ENCODE measurements around the gene DCLK1.
"Not testable (repeated sequence)": the region's sequence is repeated elsewhere in the genome, so short reads cannot be mapped to it uniquely, and the experiment has no call there.

The DCLK1 gene

DNA sequence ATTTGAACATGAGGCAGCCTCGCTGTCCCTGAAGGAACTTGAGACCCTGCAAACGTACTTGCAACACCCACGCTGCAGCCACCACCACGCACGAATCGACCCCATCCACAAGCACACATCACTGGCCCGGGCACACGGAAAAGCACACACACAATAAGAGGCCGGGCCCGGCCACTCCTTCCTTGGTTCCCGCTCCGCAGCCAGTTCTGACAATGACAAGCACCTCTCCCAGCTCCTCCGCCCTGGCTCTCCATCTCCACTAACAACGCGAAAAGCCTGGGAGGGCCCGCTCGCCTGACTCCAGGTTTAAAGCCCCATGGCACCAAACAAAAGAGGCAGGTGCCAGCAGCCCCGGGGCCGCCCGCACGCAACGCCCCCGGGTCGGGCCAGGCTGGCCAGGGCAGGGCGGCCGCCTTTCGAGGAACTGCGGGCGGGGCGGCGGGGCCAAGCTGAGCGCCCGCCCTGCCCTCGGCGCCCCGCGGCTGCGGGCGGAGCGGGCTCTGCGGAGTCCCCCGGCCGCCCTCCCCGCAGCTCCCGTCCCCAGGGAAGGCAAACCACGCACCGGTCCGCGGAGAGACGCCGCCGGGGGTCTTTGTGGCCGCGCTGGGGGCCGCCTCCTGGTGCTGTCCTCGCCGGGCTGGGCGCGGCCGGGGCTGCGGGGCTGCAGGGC lies 495 bp downstream of the DCLK1 start:
- DNase-seq, result peak; percentile 52

DNA sequence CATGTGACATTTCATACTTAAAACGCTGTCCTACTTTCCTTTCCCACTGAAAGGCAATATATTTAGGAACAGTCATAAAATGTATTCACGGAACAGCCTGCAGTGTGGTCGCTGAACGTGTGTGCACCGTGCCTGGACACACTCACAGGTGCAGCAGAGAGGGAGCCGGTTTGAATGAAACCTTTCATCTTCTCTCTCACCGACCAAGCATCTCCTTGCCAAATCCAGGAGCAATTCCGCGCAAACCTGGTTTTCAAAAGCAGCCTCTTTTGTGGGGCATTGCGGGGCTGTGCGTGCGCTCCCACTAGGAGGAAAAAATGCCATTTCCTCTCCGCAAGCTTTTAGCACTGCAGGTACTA lies 1.0 kb downstream of the DCLK1 start:
- DNase-seq, result no peak

DNA sequence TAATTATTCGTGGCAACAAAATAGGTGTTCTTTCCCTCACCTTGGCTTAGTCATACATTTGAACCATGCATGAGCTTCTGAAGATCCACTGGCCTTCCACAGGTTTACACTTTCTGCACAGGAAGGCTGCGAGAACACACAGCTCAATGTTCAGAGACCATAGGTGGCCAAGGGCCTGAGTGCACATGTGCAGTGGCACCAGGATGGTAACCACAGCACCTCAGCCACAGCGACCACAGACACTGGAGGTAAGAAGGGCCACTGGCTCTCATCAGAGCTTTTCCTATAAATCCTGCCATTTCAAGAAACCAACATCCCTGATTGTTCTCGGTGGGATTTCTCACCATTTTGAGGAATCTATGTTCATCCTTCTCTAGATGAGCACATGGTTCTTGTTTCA lies 1.6 kb downstream of the DCLK1 start:
- no peak for DNase-seq

DNA sequence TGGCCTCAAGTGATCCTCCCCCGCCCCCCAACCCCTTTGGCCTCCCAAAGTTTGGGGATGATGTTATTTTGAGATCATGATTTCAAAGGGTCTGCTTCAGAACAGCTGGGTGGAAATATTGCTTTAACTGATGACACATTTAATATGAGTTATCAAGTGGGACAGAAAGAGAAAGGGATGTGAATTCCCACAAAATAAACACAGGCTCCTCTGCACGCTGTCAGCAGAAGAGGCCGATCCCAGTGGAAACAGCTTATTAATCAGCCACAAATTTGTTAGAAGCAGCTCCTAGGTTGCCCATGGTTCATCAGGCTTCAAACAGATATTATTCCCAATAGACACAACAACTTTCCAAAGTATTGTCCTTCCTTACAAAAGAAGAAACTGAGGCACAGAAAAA lies 4.7 kb downstream of the DCLK1 start:
- DNase-seq, result no peak

DNA sequence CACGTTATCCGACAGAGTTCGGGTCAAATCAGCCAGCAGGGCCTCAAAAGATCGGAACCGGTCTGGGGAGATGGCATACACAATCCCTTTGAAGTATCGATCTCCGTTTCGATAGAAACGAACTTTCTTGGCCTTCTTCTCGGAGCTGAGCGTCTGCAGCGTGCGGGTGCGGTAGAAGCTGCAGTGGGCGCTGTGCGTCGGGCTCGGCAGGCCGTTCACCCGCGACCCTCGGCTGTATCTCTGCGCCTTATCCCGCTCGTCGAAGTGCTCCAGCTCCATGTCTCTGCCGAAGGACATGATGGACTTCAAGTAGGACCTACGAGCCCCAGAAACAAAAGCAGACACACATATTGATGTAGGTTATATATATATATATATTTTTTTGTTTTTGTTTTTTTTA lies 5.3 kb downstream of the DCLK1 start:
- no peak for DNase-seq

DNA sequence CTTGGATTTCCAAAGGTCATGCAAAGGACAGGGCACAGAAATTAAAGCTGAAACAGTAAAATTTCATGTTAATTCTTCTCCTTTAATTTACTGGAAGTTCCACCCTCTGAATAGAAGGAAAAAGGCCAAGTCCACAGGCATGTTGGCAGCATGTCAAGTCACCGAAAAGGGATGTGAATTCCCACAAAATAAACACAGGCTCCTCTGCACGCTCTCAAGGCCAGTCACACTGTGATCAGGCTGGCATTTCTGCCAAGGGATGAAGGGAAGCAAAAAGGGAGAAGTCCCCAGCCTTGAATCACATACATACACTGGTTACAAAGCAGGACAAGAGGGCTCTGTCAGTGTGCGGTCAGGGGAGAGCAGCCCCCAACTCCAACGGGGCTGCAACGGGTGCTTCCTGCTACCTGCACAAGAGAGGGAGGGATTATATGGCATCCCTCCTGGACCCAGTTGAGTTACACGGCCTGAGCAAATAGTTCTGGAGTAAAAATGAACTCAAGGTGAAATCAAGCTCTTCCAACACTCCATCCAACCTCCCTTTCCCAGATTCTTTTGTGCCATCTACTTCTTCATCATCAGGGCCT lies 6.9 kb downstream of the DCLK1 start:
- DNase-seq, result peak; percentile 67

DNA sequence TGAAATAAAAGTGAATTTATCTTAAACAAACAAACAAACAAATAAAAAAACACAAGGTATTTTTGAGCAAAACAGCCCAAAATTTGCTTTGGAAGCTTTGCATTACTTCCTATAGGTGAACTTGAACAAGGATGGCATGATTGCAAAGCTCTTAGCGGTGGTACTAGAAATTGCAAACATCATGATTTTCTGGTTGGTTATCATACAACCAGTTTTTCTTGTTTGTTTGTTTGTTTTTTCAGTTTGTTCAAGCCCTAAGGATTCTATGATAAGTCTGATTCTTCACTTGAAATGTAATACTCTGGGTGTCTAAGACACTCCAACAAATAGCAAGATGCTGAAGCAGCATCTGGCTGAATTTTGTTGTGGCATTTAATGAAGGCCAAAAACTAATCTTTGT lies 15.9 kb downstream of the DCLK1 start:
- no peak for DNase-seq

DNA sequence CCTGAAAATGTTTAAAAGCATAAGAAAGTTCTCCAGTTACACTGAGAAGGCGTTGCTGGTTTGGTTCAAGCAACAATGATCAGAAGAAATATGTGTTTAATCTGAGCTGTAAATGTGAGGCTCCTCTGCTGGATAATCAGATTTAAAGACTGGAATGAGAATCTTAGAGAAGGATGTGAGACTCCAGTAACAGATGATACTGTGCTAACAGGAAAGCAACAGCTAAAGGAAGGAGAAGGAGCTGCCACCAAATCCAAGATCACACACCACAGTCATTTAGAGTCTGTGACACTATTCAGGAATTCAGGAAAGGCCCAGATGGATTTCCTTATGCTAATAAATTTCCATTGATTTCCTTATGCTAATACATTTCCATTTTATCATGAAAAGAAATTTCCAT lies 16.9 kb downstream of the DCLK1 start:
- no peak for DNase-seq

DNA sequence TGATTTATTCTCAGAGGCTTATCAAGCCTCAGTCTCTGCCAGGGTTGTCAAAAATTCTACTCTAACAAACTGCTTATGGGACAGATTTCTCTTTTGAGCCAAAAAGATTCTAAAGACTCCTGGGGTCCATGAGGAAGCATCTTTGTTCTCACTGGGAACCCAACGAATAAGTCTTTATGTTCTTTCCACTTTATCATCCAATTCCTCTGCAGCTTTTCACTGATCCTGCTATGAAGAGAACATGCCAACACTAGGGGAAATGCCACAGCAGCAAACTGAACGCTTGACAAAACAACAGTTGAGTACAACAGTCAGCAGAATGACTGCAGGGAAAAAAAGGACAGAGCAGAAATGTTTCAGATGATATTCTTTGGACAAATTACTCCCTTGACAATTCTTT lies 22.2 kb downstream of the DCLK1 start:
- no peak for DNase-seq

DNA sequence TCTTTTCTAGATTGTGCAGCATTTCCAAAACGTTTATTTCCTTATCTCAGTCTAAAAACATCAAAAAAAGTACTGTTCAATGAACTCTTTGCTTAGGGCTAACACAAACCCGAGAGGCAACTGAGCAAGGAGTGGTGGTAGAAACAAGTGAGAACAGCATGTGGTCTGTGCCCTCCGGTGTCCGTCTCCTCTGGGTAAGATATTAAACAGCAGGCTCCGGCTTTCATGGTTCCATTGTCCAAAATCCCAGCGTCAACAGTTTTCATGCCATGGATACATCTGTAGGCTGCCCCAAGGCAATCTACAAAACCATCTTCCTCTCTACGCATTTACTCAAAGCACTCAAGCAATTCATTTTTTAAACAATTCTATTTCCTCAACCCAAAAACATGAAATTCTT lies 22.8 kb downstream of the DCLK1 start:
- DNase-seq, result no peak

DNA sequence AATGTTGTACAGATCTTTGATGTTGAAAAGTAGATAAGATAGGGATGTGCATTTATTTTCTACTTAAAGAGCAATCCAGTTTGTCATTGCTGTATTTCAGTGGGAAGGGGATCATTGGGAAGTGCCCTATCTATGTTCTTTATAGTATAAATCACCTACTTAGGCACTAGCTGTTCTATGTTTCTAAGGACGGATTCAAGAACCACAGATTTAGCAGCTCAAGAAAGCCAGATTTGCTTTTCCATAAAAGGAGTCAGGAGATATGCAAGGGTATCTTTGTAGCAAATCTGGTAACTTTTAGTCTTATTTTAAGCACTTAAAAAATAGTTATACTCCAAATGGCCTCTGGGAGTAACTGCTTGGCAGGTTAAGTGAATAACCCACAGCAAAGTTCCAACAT lies 23.7 kb downstream of the DCLK1 start:
- DNase-seq, result no peak

DNA sequence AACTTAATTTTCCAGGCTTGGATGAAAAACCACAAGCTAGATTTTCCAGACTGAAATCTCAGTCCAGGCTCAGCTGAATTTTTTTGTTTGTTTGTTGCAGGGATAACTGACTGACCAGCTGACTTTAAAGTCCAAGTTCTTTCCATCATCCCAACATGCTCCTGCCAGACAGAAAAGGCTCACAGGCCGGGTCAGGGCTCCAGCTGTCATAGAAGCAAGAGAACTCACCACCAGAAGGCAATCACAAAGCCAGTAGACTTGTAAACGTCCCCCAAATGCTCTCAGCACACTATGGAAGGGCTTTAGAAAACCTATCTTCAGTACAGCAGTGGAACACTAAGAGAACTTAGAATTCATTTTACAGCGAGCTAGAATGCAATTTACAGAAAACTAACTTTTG lies 25.5 kb downstream of the DCLK1 start:
- DNase-seq, result no peak

DNA sequence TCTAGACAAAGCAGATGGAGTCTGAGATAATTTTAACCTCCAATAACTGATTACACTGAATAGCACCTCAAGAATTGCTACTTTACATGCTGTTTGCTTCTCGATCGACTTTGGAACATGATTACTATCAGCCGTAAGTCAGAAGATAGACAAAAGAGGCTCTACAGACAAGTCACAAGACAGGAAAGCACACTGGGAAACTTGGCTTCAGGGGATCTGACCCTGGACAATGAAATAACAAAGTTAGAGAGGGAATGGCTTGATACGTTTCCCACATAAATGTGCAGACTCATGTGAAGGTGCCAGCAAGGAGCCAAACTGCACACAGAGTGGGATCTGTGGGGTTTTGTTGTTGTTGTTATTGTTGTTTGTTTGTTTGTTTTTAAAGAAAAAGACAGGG lies 28.5 kb downstream of the DCLK1 start:
- DNase-seq, result no peak

DNA sequence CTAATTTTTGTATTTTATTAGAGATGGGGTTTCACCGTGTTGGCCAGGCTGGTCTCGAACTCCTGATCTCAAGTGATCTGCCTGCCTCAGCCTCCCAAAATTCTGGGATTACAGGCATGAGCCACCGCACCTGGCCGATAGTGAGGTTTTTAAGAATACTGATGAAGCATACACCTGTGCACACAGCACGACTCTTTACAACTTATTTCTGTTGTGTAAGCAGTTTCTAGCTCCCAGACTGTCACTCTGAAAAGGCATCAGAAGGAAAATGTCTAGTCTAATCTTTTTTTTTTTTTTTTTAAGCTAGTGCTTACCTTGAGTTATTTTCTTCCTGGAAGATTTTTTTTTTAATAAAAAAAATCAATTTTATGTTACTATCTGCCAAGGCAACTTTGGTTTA lies 29.3 kb downstream of the DCLK1 start:
- DNase-seq, result not testable (repeated sequence)

DNA sequence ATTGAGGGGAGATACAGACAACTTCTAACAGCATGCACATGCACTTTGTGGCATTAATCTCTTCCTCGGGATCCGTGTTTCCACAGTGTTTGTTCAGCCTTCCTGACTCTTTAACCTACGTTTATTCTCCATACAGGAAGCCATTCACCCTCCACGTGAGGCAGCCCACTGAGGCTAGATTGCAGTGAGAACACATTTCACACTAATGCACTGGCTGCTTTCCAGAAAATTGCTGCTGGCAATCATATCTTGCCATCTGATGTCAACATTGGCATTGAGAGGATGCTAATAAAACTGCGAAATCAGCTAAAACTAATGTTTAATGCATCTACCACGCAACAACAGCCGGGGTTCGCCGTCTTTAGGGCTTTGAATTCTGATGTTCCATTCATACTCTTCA lies 30.0 kb downstream of the DCLK1 start:
- DNase-seq, result no peak

DNA sequence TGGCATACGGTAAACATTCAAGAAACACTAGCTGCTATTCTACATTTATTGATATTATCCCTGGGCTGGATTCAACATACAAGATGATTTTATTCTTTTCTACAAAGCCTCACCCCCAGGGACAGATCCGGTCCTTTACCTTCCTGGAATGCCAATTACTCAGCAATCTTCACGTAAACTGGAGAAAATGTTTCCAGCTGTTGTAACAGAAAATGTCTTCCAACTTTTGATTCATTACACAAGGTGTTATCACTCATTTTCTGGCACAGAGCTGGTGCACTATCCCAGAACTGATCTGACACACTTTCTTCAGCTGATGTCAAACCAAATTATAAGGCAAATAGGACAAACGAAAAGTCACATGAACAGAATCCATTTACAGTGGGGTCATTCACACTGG lies 33.1 kb downstream of the DCLK1 start:
- no peak for DNase-seq

DNA sequence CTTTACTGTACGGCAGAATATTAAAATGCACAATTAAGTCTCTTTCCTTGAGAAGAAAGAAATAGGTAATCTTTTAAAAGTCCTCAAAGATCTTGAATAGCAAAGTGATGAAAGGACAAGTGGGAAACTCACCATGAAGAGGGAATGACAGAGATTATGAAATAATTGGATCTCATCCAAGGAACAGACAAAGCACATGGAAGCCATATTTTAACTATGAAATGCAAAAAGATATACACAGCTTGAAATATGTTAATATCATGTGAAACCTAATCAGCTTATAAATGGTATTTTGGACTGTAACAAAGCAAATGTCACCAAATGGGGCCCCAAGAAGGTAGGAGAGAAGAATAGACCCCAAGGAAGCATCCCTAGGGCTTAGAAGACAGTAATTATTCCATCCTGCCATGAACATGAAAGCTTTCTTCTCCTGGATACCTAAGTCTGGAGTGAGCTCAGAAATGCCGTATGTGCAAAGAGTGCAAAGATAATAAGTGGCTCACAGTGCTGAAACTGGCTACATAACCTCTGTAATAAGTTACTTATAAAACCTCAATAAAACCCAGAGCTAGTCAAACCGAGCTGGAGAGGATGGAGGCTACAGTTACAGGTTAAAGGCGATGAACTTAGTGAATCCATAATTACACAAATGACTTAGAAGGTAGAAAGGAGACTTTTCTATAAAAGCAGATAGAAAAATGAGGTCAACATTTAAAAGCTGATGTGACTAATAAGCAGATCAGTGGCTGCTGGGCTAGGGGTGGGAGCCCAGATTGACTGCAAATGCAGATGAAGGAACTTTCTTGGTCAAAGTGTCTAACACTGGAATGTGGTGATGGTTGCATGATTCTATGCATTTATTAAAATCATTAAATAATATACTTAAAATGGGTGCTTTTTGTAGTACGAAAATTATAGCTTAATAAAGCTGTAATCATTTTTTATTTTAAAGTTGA lies 34.4 kb downstream of the DCLK1 start:
- no peak for DNase-seq

DNA sequence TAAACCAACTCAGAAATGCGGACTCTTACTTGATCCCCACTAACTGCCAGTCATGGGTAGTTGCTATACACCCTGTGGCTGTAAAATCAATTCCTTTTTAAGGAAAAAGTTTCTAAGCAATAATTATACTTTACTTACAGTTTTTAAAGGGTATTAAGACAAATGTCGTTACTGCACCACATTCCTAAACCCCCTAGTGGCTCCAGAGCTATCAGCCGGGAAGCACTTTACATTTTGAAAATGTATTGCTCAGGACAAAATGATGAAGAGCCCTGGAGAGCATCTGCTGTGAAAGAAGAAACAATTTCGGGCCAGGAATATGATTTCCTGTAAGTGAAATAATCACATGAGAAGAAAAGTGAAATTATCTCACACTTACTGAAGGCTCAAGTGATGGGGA lies 36.7 kb downstream of the DCLK1 start:
- DNase-seq, result no peak

DNA sequence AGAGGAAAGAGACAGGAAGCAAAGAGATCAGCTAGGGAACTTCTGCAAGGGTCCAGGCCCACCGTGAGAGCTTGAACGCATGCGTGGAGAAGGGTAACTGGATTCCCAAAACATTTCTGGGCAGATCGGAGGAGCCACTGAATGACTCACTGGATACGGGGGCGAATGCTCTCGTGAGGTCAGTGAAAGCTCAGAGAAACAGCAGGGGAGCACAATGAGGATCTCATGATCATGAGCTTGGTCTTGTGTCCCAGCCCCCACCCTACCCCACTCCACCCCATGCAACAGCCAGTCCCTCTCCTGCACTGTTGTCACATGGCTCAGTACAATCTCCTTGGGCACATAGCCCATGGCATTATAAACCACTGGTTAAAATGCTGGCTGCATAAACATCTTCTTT lies 40.6 kb downstream of the DCLK1 start:
- DNase-seq, result no peak

DNA sequence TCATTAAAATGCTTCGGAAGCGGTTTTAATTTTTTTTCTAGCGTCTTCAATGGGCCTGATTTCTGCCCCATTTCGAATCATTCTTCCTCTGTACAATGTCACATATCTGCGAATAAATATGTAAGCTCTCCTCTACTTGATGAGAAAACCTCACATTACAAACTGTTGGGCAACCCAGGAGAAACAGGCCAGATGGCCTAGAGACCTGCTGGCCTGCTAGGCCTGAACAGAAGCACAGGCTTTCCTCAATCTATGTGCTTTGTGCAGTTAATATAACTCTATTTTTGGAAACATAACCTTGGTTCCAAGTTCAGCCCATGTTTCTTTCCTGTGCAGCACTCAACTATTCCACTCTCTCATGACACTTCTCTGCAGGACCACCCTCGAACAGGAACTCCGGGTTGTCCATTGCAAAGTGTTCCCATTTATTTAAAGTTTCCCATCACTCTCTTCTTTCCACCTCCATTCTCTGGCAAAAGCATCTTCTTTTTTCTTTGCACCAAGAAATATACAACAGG lies 42.0 kb downstream of the DCLK1 start:
- no peak for DNase-seq

DNA sequence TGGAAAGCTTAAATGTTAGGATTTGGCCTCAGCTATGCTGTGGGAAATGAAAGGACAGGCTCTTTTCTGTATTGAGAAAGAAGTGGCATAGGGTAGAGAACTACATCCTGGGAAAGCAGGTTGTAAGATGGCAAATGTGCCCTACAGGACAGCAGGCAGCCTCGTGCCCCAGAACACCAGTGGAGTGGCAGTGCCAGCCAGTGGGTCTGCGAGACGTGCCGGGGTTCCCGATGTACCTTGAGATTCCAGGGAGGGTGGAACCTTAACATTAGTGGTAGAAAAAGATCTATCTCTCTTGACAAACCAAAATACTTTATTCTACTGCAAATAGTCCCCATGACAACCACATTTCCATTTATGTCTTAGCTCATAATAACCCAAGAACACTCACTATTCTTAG lies 42.7 kb downstream of the DCLK1 start:
- DNase-seq, result no peak

DNA sequence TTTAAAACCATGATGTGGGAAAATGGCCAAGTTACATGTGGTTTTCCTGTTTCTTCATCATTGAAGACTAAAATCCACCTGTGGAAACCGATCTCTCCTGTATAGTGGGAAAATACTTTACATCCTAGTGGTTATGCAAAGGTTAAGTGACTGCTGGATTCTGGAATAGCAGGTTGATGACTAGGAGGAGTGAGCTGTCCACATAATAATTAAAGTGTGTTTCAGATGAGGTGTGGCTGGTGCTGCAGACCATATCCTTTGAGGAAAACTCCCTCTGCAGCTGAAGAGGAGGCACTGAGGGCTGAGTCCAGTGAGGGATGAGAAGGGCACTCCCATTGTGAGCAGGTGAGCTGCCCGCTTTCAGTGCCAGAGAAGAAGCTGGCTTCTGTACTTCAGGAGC lies 43.2 kb downstream of the DCLK1 start:
- DNase-seq, result no peak

DNA sequence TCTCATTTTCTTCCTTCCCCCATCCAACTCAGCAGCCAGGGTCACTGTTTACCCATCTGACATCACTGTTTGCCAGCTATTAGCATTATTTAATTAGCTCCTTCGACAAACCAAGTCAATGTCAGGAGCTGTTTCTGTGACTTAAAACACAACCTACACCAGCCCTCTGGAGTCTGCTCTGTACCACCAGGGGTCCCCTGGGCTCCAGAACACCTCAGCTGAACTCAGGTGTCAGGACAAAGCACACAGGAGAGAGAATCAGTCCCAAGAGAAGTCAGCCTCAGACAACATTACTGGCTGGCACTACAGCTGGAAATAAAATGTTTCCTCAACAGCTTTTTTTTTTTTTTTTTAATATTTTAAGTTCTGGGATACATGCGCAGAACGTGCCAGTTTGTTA lies 45.1 kb downstream of the DCLK1 start:
- no peak for DNase-seq

DNA sequence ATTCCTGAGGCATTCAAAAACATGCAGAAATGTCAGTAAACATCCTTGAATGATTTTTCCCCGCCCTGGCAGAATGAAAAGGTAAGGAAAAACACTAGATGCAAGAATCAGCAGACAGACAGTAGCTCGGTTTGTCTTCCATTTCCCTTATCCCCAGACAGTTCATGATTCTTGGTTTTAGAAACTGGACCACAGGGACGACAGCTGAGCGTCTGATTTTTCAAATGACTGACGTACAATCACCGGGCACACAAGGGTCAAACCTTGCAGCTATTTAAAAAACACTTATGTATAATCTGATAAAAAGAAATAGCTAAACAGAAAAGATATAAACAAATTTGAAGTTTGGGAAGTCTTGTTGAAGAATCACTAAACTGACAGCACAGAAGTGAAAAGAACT lies 47.1 kb downstream of the DCLK1 start:
- no peak for DNase-seq

All from femur (tissue), 1 donor.